Activated naive CD8-positive, alpha-beta T cell treated with anti-CD3 and anti-CD28 coated beads, Interleukin-2, amount 10 ng/mL, durations not matched to agents 7 days and 5 days (primary cell): ENCODE data around the gene GPNMB. TPM values are rescaled to one million over a fixed set of nuclear protein-coding genes. Genes with fewer than 3 reads are reported as not detected.
A peak's percentile ranks its signal among the peaks of the same experiment; 100 is the strongest.

Source experiments
- ATAC-seq: fragments of 150-1000 bp; cut with Tn5 transposase; one replicate; pipeline ENCODE4 v1.10.0; 2021; ENCODE audit warnings: low read depth, moderate library complexity
- POLR2A ChIA-PET: fragments of 350-600 bp; sonication (Branson Sonifier 250); formaldehyde crosslinking; loops from one replicate; lab custom pipeline; 2021; ENCODE audit warnings: antibody characterized with exemption; lab: Charles Lee
- DNase-seq: peaks from one replicate; pipeline ENCODE4 v3.0.0; 2021
- H3K27ac Mint-ChIP-seq: one replicate; pipeline ENCODE4 v1.8.0; 2022; ENCODE audit warnings: mild to moderate bottlenecking, mixed read lengths
- H3K27me3 Mint-ChIP-seq: one replicate; pipeline ENCODE4 v1.8.0; 2022; ENCODE audit warnings: mild to moderate bottlenecking, moderate library complexity, mixed read lengths
- H3K36me3 Mint-ChIP-seq: one replicate; pipeline ENCODE4 v1.8.0; 2021; ENCODE audit warnings: mild to moderate bottlenecking, mixed read lengths
- H3K4me1 Mint-ChIP-seq: one replicate; pipeline ENCODE4 v1.8.0; 2021; ENCODE audit warnings: mixed read lengths
- H3K4me3 Mint-ChIP-seq: one replicate; pipeline ENCODE4 v1.8.0; 2022; ENCODE audit warnings: mild to moderate bottlenecking, moderate library complexity, mixed read lengths
- H3K9me3 Mint-ChIP-seq: one replicate; pipeline ENCODE4 v1.8.0; 2021; ENCODE audit warnings: mixed read lengths
- total RNA-seq, 2 experiments: library from RNA; stranded (reverse); gene quantifications; one replicate each; pipeline ENCODE4 v1.2.3, GENCODE V29; 2021

GPNMB gene
- total RNA-seq, 2 experiments from 2014 or later = 19.5 to 25.3 TPM

- Mint-ChIP-seq H3K4me1 (peaks cover 12% of the 10 kb centered on the region), H3K4me3 (no peak overlapping the region), H3K27ac (no peak overlapping the region), H3K27me3 (no peaks in the 10 kb centered on the region), H3K36me3 (no peaks in the 10 kb centered on the region), H3K9me3 (no peaks in the 10 kb centered on the region)
- ATAC-seq (no peak), DNase-seq (no peak)
- POLR2A ChIA-PET = no interaction called here
Measured at GRCh38 chr7:23285657-23286646, 39.4 kb downstream of the GPNMB start.

DNA sequence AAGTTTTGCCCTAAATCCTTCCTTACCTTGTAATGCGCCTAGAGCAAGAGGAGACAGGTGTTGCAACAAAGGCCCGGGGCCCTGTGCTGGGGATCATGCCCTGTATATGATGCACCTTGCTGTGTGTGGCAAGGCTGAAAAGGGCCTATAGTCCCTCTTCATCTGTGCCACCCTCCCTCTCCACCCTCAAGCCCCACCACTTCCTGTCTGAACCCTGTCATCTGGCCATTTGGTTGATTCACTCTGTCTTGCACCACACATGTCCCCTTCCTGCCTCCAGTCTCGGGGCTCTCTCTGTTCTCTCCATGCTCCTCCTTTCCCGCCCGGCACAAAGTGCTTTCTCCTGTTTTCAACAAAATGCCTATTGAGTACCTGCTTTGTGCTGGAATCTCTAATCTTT lies 41.0 kb downstream of the GPNMB start:
- no peak for DNase-seq
- POLR2A ChIA-PET = interaction anchor here (0.9 kb wide), 1 partner anchor 11 kb away, joined by 3 read pairs; the partner anchor contains the start of gene MALSU1
- no peaks in the 10 kb centered on the region for H3K27me3 Mint-ChIP-seq
- H3K4me1 Mint-ChIP-seq = peaks cover 18% of the 10 kb centered on the region
- H3K36me3 Mint-ChIP-seq = no peaks in the 10 kb centered on the region
- no peaks in the 10 kb centered on the region for H3K9me3 Mint-ChIP-seq
- H3K4me3 Mint-ChIP-seq = peak overlapping the region; percentile 0
- H3K27ac Mint-ChIP-seq = peak overlapping the region; percentile 57
- peak; percentile 62 for ATAC-seq

DNA sequence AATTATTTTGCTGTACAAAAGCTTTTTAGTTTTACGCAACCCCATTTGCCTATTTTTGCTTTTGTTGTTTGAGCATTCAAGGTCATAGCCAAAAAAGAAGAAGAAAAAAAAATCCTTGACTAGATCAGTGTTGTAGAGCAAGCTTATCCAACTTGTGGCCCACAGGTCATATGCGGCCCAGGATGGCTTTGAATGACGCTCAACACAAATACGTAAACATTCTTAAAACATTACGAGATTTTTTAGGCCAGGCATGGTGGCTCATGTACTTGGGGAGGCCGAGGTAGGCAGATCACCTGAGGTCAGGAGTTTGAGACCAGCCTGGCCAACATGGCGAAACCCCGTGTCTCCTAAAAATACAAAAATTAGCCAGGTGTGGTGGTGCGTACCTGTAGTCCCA lies 44.4 kb downstream of the GPNMB start:
- Mint-ChIP-seq H3K36me3 (no peaks in the 10 kb centered on the region), H3K9me3 (no peaks in the 10 kb centered on the region), H3K27ac (no peak overlapping the region), H3K27me3 (no peaks in the 10 kb centered on the region), H3K4me3 (no peak overlapping the region), H3K4me1 (peaks cover 18% of the 10 kb centered on the region)
- ATAC-seq (no peak), DNase-seq (no peak)
- POLR2A ChIA-PET = no interaction called here

DNA sequence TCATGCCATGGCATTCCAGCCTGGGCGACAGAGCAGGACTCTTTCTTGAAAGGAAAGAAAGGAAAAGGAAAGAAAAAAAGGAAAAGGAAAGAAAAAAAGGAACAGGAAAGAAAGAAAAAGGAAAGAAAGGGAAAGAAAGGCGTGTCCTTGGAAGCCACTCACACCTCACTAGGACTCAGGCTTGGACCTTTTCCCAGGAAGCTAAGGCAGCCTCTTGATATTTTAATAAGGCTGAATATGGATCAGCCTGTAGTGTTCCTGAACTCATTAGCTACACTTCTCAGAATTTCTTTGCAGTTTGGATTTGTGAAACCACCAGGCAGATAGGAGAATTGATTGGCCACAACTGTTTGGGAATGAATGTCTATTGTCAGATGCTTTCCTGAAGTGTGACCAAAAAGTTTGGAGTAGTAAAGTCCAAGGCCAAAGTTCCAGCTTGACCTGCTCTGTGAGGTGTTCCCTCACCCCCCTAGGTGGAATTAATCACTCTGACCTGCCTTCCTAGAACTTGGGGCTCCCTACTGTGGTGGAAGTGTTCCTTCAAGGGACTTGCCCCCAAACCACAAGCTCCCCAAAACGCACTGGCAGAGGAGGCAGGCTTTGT lies 45.5 kb downstream of the GPNMB start:
- no peaks in the 10 kb centered on the region for H3K27me3 Mint-ChIP-seq
- H3K27ac Mint-ChIP-seq = no peak overlapping the region
- POLR2A ChIA-PET = no interaction called here
- H3K9me3 Mint-ChIP-seq = no peaks in the 10 kb centered on the region
- no peak overlapping the region for H3K4me3 Mint-ChIP-seq
- no peak for DNase-seq
- no peak for ATAC-seq
- peaks cover 18% of the 10 kb centered on the region for H3K4me1 Mint-ChIP-seq
- H3K36me3 Mint-ChIP-seq = no peaks in the 10 kb centered on the region

DNA sequence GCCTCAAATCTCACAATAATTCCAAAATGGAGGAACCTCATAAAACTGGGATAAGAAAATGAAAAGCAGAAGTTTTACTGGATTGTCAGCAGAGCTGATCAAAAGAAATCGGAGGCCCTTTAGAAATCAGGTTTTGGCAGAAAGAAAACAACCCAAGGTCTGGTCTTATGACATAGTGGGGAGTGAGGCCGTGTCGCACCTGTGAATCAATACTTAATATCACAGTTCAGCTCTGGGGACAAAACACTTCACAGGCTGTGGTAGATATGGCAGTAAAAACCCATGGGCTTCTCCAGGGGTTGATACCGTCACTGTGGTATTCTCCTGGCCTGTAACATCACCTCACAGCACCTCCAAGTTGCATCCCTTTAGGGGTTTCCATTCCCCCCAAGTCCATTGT lies 46.0 kb downstream of the GPNMB start:
- H3K4me3 Mint-ChIP-seq = no peak overlapping the region
- H3K4me1 Mint-ChIP-seq = peaks cover 13% of the 10 kb centered on the region
- no peak for ATAC-seq
- H3K27ac Mint-ChIP-seq = no peak overlapping the region
- POLR2A ChIA-PET = no interaction called here
- H3K9me3 Mint-ChIP-seq = no peaks in the 10 kb centered on the region
- no peaks in the 10 kb centered on the region for H3K27me3 Mint-ChIP-seq
- no peak for DNase-seq
- no peaks in the 10 kb centered on the region for H3K36me3 Mint-ChIP-seq

- POLR2A ChIA-PET = no interaction called here
- Mint-ChIP-seq H3K4me3 (no peak overlapping the region), H3K27me3 (no peaks in the 10 kb centered on the region), H3K9me3 (peaks cover 4% of the 10 kb centered on the region), H3K27ac (no peak overlapping the region), H3K36me3 (peaks cover 2% of the 10 kb centered on the region), H3K4me1 (peaks cover 11% of the 10 kb centered on the region)
- no peak for DNase-seq
- no peak for ATAC-seq
Measured at GRCh38 chr7:23293500-23294073, 47.0 kb downstream of the GPNMB start.

DNA sequence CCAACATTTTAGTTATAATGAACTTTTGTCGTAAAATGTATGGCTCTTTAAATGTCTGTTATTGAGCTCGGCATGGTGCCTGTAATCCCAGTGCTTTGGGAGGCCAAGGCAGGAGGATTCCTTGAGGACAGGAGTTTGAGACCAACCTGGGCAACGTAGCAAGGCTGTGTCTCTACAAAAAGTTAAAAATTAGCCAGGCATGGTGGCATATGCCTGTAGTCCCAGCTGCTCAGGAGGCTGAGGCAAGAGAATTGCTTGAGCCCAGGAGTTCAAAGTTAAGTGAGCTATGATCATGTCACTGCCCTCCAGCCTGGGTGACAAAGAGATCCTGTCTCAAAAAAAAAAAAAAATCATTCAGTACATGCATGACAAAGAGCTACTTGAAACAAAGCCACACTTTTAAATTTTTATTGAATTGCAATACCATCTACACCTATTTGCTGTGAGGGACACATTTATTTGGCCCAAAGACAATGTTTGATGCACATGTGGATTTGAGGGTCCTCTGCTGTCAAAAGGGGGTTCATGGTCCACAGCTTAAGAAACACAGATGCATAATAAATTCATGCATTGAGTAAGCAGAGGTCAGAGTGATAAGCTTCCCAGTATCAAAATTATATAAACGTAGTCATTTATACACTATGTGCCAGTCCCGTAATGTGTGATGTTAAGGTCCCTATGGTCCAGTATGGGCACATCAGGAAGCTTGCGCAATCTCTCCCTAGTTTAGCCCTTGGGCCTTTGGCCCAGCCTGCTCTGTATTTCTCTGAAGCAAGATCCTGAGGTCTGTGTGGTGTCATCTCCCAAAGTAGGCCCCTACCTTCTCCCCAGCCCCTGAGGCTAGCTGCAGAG lies 48.2 kb downstream of the GPNMB start:
- peaks cover 13% of the 10 kb centered on the region for H3K4me1 Mint-ChIP-seq
- ATAC-seq (no peak), DNase-seq (no peak)
- H3K27me3 Mint-ChIP-seq = no peaks in the 10 kb centered on the region
- H3K27ac Mint-ChIP-seq = no peak overlapping the region
- no peak overlapping the region for H3K4me3 Mint-ChIP-seq
- POLR2A ChIA-PET = interaction anchor here (0.6 kb wide), 1 partner anchor 201 kb away, joined by 4 read pairs; no protein-coding TSS in a partner anchor
- peaks cover 2% of the 10 kb centered on the region for H3K36me3 Mint-ChIP-seq
- peaks cover 5% of the 10 kb centered on the region for H3K9me3 Mint-ChIP-seq

DNA sequence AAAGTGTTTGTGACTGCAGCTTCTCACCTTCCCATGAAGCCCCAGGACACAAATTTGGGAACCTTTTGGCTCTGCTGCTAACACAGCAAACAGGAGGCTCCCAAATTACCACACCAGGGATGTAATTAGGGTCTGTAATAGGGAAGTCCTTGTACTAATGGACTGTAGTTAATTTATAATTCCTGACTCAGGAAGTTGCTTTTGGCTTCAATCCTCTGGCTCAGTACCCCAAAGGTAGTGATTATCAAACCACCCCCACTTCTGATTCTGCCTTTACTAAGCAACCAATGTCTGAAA lies 48.8 kb downstream of the GPNMB start:
- Mint-ChIP-seq H3K27ac (no peak overlapping the region), H3K9me3 (peaks cover 5% of the 10 kb centered on the region), H3K27me3 (no peaks in the 10 kb centered on the region), H3K4me1 (peaks cover 16% of the 10 kb centered on the region), H3K36me3 (peaks cover 2% of the 10 kb centered on the region), H3K4me3 (no peak overlapping the region)
- DNase-seq (no peak), ATAC-seq (no peak)
- POLR2A ChIA-PET = no interaction called here

GRCh38 chr7:23298141-23298881 lies 51.7 kb downstream of the GPNMB start:
- Mint-ChIP-seq H3K4me3 (peak overlapping the region; percentile 97), H3K27me3 (no peaks in the 10 kb centered on the region), H3K27ac (peak overlapping the region; percentile 96), H3K9me3 (peaks cover 5% of the 10 kb centered on the region), H3K4me1 (peaks cover 28% of the 10 kb centered on the region), H3K36me3 (peaks cover 13% of the 10 kb centered on the region)
- ATAC-seq (no peak), DNase-seq (no peak)
- POLR2A ChIA-PET = interaction anchor here (0.6 to 1.4 kb wide), 6 partner anchors 8 to 516 kb away, joined by 3 to 5 read pairs (median 3); no protein-coding TSS in a partner anchor

DNA sequence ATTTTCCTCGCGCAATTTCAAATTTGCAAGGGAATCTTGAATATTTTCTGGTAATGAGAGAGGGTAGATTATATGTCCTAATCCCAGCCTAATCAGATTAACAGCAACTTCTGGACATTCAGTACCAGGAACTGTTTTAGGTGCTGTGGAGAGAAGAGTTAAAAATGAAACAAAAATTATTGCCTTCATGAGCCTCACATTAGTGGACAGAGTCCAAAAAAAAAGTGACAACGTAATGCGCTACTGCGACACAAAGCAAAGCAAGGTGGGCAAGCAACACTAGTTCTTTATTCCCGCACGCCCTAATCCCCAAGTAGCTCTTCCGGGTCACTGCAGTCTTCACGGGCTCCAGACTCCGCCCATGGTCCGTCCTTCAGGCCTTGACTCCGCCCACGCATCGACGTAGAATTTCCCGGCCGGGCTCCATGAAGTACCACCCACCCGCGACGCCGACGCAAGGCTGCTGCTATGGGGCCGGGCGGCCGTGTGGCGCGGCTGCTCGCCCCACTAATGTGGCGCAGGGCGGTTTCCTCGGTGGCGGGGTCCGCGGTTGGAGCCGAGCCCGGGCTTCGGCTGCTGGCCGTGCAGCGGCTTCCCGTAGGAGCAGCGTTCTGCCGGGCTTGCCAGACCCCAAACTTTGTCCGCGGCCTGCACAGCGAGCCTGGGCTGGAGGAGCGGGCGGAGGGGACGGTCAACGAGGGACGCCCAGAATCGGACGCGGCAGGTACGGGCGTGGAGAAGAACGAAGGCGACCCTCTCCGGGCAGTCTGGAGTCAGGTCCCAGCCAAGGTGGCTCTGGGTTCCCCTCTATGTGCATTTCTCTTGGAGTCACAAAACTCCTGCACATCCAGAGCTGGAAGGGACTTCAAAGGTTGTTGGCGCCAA lies 52.6 kb downstream of the GPNMB start, which contains the start of gene MALSU1:
TSS of gene MALSU1 (plus strand) at position 455 of the 885 bp plus-strand sequence. CDS start at position 469, 14 bp downstream.
- POLR2A ChIA-PET = interaction anchor here (0.6 to 1.4 kb wide), 9 partner anchors 9 to 517 kb away, joined by 3 to 5 read pairs (median 3); no protein-coding TSS in a partner anchor
- peak; percentile 95 for DNase-seq
- H3K27me3 Mint-ChIP-seq = no peaks in the 10 kb centered on the region
- H3K36me3 Mint-ChIP-seq = peaks cover 16% of the 10 kb centered on the region
- peaks cover 31% of the 10 kb centered on the region for H3K4me1 Mint-ChIP-seq
- peak; percentile 99 for ATAC-seq
- H3K9me3 Mint-ChIP-seq = peaks cover 5% of the 10 kb centered on the region
- peak within 1 kb of the TSS; percentile 96 for H3K27ac Mint-ChIP-seq
- H3K4me3 Mint-ChIP-seq = peak within 1 kb of the TSS; percentile 97

- POLR2A ChIA-PET = interaction anchor here (0.6 to 1.3 kb wide), 4 partner anchors 10 to 237 kb away, joined by 3 to 6 read pairs (median 4); no protein-coding TSS in a partner anchor
- H3K9me3 Mint-ChIP-seq = peaks cover 5% of the 10 kb centered on the region
- peak overlapping the region; percentile 97 for H3K4me3 Mint-ChIP-seq
- DNase-seq = no peak
- peak overlapping the region; percentile 96 for H3K27ac Mint-ChIP-seq
- peaks cover 38% of the 10 kb centered on the region for H3K4me1 Mint-ChIP-seq
- H3K36me3 Mint-ChIP-seq = peaks cover 23% of the 10 kb centered on the region
- no peaks in the 10 kb centered on the region for H3K27me3 Mint-ChIP-seq
- no peak for ATAC-seq
Measured at GRCh38 chr7:23299770-23300300, 53.3 kb downstream of the GPNMB start.
